Ascending aorta (tissue), 2 donors: ENCODE results near the gene CFAP97. TPM values are rescaled to one million over a fixed set of nuclear protein-coding genes. Genes with fewer than 3 reads are reported as not detected.
A peak's percentile ranks its signal among the peaks of the same experiment; 100 is the strongest.

Experiments
- DNase-seq, 2 donors: peaks; one replicate each; pipeline ENCODE4 v3.0.0-alpha.2; 2019; ENCODE audit warnings: low spot score in 2 of 2
- H3K27ac ChIP-seq, 2 donors: fragments of 200-600 bp; sonication (generic); one replicate each; pipeline ENCODE4 v1.5.1; 2016 to 2017; ENCODE audit warnings: mild to moderate bottlenecking in 1 of 2
- H3K27me3 ChIP-seq: fragments of 200-600 bp; sonication (generic); one replicate; pipeline ENCODE4 v1.5.1; 2017
- H3K36me3 ChIP-seq, 2 donors: fragments of 200-600 bp; sonication (generic); one replicate each; pipeline ENCODE4 v1.5.1; 2016
- H3K4me1 ChIP-seq, 2 donors: fragments of 200-600 bp; sonication (generic); one replicate each; pipeline ENCODE4 v1.5.1; 2016 to 2017; ENCODE audit warnings: mild to moderate bottlenecking in 1 of 2
- H3K4me3 ChIP-seq, 2 donors: fragments of 200-600 bp; sonication (generic); one replicate each; pipeline ENCODE4 v1.5.1; 2016 to 2017; ENCODE audit warnings: mild to moderate bottlenecking in 1 of 2
- H3K9me3 ChIP-seq, 2 donors: fragments of 200-600 bp; sonication (generic); one replicate each; pipeline ENCODE4 v1.5.1; 2016
- CTCF ChIP-seq, 3 experiments: fragments of 200-600 bp in 2 of 3; fragments of 450-650 bp in 1 of 3; sonication (generic) in 2 of 3; IDR thresholded peaks; one replicate each; pipeline ENCODE4 v1.5.1; 2016 to 2019; ENCODE audit warnings: antibody characterized with exemption in 3 of 3, mild to moderate bottlenecking in 1 of 3, moderate library complexity in 1 of 3
- intact Hi-C: fragments of 100-400 bp; cut with DNase I; formaldehyde crosslinking; loops from one replicate; pipeline ENCODE4 v1.15.1; 2023
- total RNA-seq: library from RNA; depleted of rRNA; stranded (reverse); fragments of >200 nt; gene quantifications from one replicate; pipeline ENCODE4 v1.1.0, GENCODE V29; 2016

Gene CFAP97
- total RNA-seq, 1 donor from 2014 or later = 27.7 TPM

GRCh38 chr4:185183622-185184281, 20.0 kb downstream of the CFAP97 start:
- H3K4me3 ChIP-seq = no peak overlapping the region
- peak; percentile 57 to 77 (median 76) for TF ChIP-seq CTCF (IDR thresholded peaks at IDR 0.05)
- H3K27ac ChIP-seq = peak overlapping the region in 1 of 2 donors; percentile 28
- peak in 1 of 2 donors; percentile 93 for DNase-seq
- peaks cover 0 to 29% of the 10 kb centered on the region in 2 donors for H3K4me1 ChIP-seq
- H3K27me3 ChIP-seq = no peaks in the 10 kb centered on the region
- no peaks in the 10 kb centered on the region for H3K9me3 ChIP-seq
- H3K36me3 ChIP-seq = peaks cover 6 to 8% of the 10 kb centered on the region in 2 donors
- intact Hi-C loops = loop anchor here (1.0 to 10.0 kb wide), 3 partner anchors 40 to 851 kb away; partner anchors contain the start of gene SLC25A4

- no peak for DNase-seq
- Histone ChIP-seq H3K4me1 (peaks cover 0 to 33% of the 10 kb centered on the region in 2 donors), H3K27me3 (no peaks in the 10 kb centered on the region), H3K4me3 (no peak overlapping the region), H3K9me3 (no peaks in the 10 kb centered on the region), H3K27ac (peak overlapping the region; percentile 69 to 70), H3K36me3 (no peaks in the 10 kb centered on the region)
- TF ChIP-seq CTCF (IDR thresholded peaks at IDR 0.05) = no peak
- intact Hi-C loops = loop anchor here (10.0 kb wide), 1 partner anchor 853 kb away; no protein-coding TSS in a partner anchor
These were observed 21.6 kb downstream of the CFAP97 start for GRCh38 chr4:185182239-185182638.

DNA sequence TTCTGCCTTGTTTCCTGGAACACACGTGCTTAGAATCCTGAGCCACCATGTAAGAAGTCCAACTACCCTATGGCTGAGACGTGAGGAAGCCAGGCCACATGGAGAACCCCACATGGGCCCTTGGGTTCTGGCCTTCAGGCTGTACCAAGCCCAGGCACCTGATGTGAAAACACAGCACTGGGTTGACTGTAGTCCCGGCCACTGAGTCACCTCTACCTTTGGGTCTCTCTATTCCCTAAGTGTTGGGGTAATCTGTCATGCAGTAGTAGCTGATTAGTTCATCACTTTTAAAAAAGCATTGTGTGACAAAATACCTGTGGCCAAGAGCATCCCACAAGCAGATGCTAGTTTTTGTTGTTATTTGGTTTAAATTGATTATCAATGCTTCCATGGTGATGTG, 24.3 kb downstream of the CFAP97 start:
- no peaks in the 10 kb centered on the region for H3K36me3 ChIP-seq
- H3K27ac ChIP-seq = peak overlapping the region; percentile 69 to 70
- intact Hi-C loops = loop anchor here (10.0 kb wide), 1 partner anchor 535 kb away; the partner anchor contains the start of genes CASP3 and PRIMPOL
- H3K4me1 ChIP-seq = peaks cover 0 to 48% of the 10 kb centered on the region in 2 donors
- DNase-seq = no peak
- H3K27me3 ChIP-seq = no peaks in the 10 kb centered on the region
- no peaks in the 10 kb centered on the region for H3K9me3 ChIP-seq
- no peak overlapping the region for H3K4me3 ChIP-seq
- TF ChIP-seq CTCF (IDR thresholded peaks at IDR 0.05) = no peak

DNA sequence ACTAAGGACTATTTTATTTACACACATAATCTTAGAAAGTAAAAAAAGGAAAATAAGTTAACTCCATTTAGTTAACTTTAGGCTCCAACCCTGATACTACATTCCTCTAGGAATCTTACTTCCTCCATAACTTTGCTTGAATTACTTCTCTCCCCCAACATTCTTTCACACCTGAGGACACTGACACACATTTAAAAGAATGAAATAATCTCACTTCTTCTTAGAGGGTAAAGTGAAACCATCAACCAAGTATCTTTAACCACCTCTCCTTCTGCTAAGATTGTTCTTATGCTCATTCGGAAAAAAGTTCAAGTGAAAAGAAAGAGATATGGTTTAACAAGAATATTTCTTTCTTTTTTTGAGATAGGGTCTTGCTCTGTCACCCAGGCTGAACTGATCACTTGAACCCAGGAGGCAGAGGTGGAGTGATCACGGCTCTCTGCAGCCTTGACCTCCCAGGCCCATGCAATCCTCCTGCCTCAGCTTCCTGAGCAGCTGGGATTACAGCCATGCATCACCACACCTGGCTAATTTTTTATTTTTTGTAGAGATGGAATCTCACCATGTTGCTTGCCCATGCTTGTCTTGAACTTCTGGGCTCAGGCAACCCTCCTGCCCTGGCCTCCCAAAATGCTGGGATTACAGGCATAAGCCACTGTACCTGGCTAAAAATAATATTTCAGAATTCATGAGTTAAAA, 32.3 kb downstream of the CFAP97 start:
- peaks cover 0 to 22% of the 10 kb centered on the region in 2 donors for H3K4me1 ChIP-seq
- no peaks in the 10 kb centered on the region for H3K27me3 ChIP-seq
- TF ChIP-seq CTCF (IDR thresholded peaks at IDR 0.05) = no peak
- intact Hi-C loops = loop anchor here (10.0 kb wide), 1 partner anchor 527 kb away; the partner anchor contains the start of genes CASP3 and PRIMPOL
- no peak for DNase-seq
- peak overlapping the region in 1 of 2 donors; percentile 2 for H3K27ac ChIP-seq
- peaks cover 9 to 15% of the 10 kb centered on the region in 2 donors for H3K36me3 ChIP-seq
- no peak overlapping the region for H3K4me3 ChIP-seq
- H3K9me3 ChIP-seq = no peaks in the 10 kb centered on the region

- H3K9me3 ChIP-seq = no peaks in the 10 kb centered on the region
- DNase-seq = no peak
- H3K27ac ChIP-seq = no peak overlapping the region
- no peak overlapping the region for H3K4me3 ChIP-seq
- H3K27me3 ChIP-seq = no peaks in the 10 kb centered on the region
- intact Hi-C loops = no loop called here
- peaks cover 17 to 19% of the 10 kb centered on the region in 2 donors for H3K36me3 ChIP-seq
- H3K4me1 ChIP-seq = no peaks in the 10 kb centered on the region
- no peak for TF ChIP-seq CTCF (IDR thresholded peaks at IDR 0.05)
These were observed 36.6 kb downstream of the CFAP97 start for GRCh38 chr4:185167234-185167633.
